Neuron (in vitro differentiated cells): Measurements from ENCODE around the gene LGALS8.

Source experiments
- H2AFZ ChIP-seq: one replicate; pipeline ENCODE4 v1.6.1; 2013; ENCODE audit warnings: low read depth, mild to moderate bottlenecking, inconsistent platforms, low read length, moderate library complexity
- H3K27me3 ChIP-seq: one replicate; pipeline ENCODE4 v1.6.1; 2013; ENCODE audit warnings: low read length; ENCODE audit not compliant: insufficient read depth
- H3K36me3 ChIP-seq: one replicate; pipeline ENCODE4 v1.6.1; 2013; ENCODE audit warnings: low read length; ENCODE audit not compliant: insufficient read depth
- H3K4me1 ChIP-seq: one replicate; pipeline ENCODE4 v1.6.1; 2013; ENCODE audit warnings: low read length; ENCODE audit not compliant: insufficient read depth
- H3K4me3 ChIP-seq: 2 replicates; pipeline ENCODE4 v1.5.1; 2013; ENCODE audit warnings: mild to moderate bottlenecking, low read length, moderate library complexity
- H3K9me3 ChIP-seq: one replicate; pipeline ENCODE4 v1.6.1; 2013; ENCODE audit warnings: low read length

LGALS8 gene

DNA sequence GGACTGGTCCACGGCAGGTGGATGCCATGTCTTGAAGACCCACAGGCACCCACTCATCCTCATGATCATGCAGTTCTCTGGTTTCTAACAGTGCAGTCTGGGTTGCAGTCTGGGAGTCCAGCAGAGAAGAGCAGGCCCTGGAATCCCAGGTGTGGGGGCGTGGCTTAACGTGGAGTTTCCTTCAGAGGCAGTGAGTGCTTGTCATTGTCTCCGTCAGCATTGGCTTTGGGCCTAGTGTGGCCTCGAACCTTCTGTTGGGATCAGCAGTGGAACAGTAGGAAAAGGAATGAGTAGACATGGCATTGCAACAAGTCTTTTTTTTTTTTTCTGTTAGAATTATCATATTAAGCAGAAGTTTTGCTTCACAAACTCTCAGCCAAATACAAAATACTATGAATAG lies 12.8 kb downstream of the LGALS8 start:
- Histone ChIP-seq H3K4me3 (no peak overlapping the region), H2AFZ (no peak overlapping the region), H3K9me3 (no peaks in the 10 kb centered on the region), H3K36me3 (peaks cover 3% of the 10 kb centered on the region), H3K27me3 (no peaks in the 10 kb centered on the region), H3K4me1 (no peaks in the 10 kb centered on the region)

DNA sequence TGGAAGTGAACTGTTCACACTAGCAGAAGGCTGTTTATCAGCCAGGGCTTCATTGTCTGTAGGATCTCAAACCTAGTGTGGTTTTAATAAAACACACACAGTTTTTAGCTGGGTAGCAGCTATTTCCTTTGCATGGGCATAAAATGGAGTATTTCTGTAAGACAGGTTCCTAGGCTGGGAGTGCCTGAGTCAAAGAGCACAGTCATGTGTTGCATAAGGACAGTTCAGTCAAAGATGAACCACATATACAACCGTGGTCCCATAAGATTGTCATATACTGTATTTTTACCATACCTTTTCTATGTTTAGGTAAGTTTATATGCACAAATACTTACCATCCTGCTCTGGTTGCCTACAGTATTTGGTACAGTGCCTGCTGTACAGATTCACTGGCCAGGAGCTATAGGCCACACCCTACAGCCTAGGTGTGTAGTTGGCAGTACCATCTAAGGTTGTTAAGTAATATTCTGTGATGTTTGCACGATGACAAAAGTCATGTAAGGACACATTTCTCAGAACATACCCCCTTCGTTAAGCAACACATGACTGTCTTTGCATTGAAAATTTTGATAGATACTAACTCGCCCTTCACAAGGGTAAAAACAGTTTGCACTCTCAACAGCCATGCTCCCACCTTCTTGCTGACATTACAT lies 17.2 kb downstream of the LGALS8 start:
- Histone ChIP-seq H3K36me3 (peaks cover 31% of the 10 kb centered on the region), H3K9me3 (no peaks in the 10 kb centered on the region), H2AFZ (no peak overlapping the region), H3K27me3 (no peaks in the 10 kb centered on the region), H3K4me1 (no peaks in the 10 kb centered on the region), H3K4me3 (no peak overlapping the region)

- Histone ChIP-seq H3K36me3 (peaks cover 39% of the 10 kb centered on the region), H2AFZ (no peak overlapping the region), H3K27me3 (no peaks in the 10 kb centered on the region), H3K9me3 (no peaks in the 10 kb centered on the region), H3K4me1 (no peaks in the 10 kb centered on the region), H3K4me3 (no peak overlapping the region)
Observed at GRCh38 chr1:236541710-236542109, 17.9 kb downstream of the LGALS8 start.

DNA sequence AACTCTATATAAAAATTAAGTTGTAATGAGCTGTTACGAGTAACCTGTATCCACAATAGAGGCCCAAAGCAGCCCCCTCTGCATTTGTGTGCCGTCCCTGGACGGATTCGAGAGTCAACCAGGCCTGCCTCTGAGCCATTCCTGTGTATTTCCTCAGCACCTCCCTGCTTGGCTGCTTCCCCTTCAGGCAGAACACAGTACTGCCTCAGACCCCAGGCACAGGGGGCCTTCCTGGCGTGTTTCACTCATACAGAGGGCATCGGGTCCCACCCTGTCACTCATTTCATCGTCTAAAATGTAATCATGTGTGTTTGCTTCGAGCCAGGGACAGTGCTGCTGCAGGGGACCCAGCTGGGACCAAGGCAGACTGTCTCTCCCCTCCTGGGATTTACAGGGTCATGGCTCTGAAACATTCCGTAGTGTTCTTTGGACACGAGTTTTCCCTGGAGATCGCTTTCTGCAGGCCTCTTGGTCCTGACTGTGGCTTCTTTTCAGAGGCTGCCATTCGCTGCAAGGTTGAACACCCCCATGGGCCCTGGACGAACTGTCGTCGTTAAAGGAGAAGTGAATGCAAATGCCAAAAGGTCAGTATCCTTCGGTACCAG lies 19.4 kb downstream of the LGALS8 start:
- Histone ChIP-seq H3K27me3 (no peaks in the 10 kb centered on the region), H3K36me3 (peaks cover 52% of the 10 kb centered on the region), H3K9me3 (no peaks in the 10 kb centered on the region), H2AFZ (no peak overlapping the region), H3K4me1 (no peaks in the 10 kb centered on the region), H3K4me3 (no peak overlapping the region)

DNA sequence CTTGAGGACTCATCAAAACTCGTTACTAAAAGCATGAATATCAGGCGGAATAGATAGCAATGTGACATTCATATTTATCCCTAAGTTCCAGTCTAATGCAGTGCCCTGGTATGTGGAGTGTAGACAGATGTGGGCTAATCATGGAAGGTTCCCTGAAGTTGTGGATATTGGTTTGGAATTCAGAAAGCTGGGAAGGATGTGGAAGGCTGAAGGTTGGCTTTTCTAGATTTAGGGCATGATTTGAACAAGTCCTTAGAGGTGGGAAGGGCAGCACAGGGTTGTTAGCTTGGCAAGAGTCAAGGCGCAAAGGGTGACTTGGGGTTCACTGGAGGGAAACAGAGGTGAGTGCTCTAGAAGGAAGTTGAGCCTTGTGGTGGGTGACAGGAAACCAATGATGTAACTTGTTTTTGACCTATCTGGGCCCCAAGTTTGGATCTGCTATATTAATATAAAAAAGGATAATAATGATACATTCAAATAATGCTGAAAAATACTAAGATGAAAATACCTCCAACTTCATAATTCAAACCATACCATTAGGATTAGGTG lies 21.9 kb downstream of the LGALS8 start:
- no peaks in the 10 kb centered on the region for H3K9me3 ChIP-seq
- no peak overlapping the region for H3K4me3 ChIP-seq
- no peak overlapping the region for H2AFZ ChIP-seq
- H3K36me3 ChIP-seq = peaks cover 76% of the 10 kb centered on the region
- H3K27me3 ChIP-seq = no peaks in the 10 kb centered on the region
- no peaks in the 10 kb centered on the region for H3K4me1 ChIP-seq

GRCh38 chr1:236548452-236548851 lies 24.7 kb downstream of the LGALS8 start:
- Histone ChIP-seq H3K4me3 (no peak overlapping the region), H3K4me1 (no peaks in the 10 kb centered on the region), H3K27me3 (no peaks in the 10 kb centered on the region), H3K36me3 (peaks cover 84% of the 10 kb centered on the region), H2AFZ (no peak overlapping the region), H3K9me3 (no peaks in the 10 kb centered on the region)

DNA sequence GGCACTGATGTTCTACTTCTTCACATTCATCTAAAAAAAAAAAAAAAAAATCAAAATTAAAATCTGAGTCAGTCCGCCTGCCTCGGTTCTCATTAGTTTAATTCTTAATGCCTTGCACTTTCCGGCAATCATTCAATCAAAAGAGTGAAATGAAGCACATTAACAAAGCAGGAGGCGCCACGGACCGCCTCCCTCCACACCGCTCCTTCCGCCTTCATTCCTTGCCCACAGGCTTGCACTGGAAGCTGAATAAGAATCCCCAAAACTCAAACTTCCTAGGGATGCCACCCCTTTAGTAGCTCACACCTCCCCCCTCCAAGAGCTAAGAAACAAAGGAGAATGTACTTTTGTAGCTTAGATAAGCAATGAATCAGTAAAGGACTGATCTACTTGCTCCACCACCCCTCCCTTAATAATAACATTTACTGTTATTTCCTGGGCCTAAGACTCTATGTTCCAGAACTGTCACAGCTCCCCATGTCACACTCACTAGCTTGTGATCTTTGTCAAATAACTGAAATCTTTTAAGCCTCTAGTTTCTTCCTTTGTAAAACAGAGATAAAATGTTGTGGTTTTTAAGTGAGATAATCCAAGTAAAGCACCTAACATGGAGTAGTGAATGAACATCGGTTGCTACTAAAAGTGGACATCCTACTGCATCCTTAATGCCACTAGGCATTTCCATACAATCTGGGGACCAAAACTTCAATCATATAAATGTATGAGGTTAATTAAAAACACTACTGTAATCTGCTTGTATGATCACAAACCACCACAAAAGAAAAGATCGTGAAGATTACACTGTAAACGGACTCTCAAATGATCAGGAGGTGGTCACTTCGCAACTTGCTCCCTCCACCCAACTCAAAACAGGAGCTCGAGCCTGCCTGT lies 27.4 kb downstream of the LGALS8 start:
- no peaks in the 10 kb centered on the region for H3K9me3 ChIP-seq
- peaks cover 91% of the 10 kb centered on the region for H3K36me3 ChIP-seq
- no peak overlapping the region for H3K4me3 ChIP-seq
- no peaks in the 10 kb centered on the region for H3K4me1 ChIP-seq
- no peaks in the 10 kb centered on the region for H3K27me3 ChIP-seq
- no peak overlapping the region for H2AFZ ChIP-seq

GRCh38 chr1:236552096-236552495 lies 28.3 kb downstream of the LGALS8 start:
- H3K4me1 ChIP-seq = no peaks in the 10 kb centered on the region
- no peaks in the 10 kb centered on the region for H3K27me3 ChIP-seq
- H3K36me3 ChIP-seq = peaks cover 93% of the 10 kb centered on the region
- no peaks in the 10 kb centered on the region for H3K9me3 ChIP-seq
- no peak overlapping the region for H2AFZ ChIP-seq
- no peak overlapping the region for H3K4me3 ChIP-seq

DNA sequence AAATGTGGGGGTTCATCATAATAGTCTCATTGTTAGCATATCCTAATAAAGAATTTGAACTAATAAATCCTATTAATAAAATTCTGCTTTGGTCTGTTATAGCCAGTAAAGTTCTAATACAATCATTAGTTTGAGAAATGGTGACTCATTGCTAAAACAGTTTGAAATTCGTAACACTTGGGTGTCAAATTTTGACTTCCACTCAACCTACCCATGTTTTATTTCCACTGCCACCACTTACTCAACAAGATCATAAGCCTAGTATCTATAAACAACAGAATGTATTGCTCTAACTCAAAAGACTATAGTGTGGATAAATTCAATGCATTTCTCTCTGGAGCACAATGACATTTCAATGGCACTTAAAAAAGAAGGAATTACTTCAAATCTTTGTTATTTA lies 29.1 kb downstream of the LGALS8 start:
- H3K4me3 ChIP-seq = no peak overlapping the region
- H3K9me3 ChIP-seq = no peaks in the 10 kb centered on the region
- no peaks in the 10 kb centered on the region for H3K27me3 ChIP-seq
- H2AFZ ChIP-seq = no peak overlapping the region
- H3K36me3 ChIP-seq = peaks cover 91% of the 10 kb centered on the region
- H3K4me1 ChIP-seq = no peaks in the 10 kb centered on the region

GRCh38 chr1:236553370-236553769 lies 29.6 kb downstream of the LGALS8 start:
- Histone ChIP-seq H3K4me3 (no peak overlapping the region), H2AFZ (no peak overlapping the region), H3K36me3 (peaks cover 91% of the 10 kb centered on the region), H3K27me3 (no peaks in the 10 kb centered on the region), H3K4me1 (no peaks in the 10 kb centered on the region), H3K9me3 (no peaks in the 10 kb centered on the region)

DNA sequence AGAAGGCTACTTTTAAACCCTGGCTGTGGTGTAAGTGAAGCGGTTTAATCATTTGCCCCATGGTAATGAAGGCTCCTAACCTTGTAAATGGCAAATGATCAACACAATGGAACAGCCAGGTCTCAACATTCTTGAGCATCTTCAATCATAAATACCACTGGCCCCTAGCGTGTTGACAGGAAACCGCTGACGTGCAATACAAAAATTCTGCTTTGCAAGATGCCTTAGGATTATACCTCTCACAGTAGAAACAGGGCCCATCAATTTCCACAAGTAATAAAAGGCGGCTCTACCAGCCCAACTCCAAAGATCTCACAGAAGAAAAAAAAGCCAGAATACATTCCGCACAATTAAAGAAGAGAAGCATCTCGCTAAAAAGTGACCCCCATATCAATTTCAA lies 32.8 kb downstream of the LGALS8 start:
- H3K4me1 ChIP-seq = no peaks in the 10 kb centered on the region
- no peak overlapping the region for H2AFZ ChIP-seq
- H3K9me3 ChIP-seq = no peaks in the 10 kb centered on the region
- H3K27me3 ChIP-seq = no peaks in the 10 kb centered on the region
- no peak overlapping the region for H3K4me3 ChIP-seq
- peaks cover 85% of the 10 kb centered on the region for H3K36me3 ChIP-seq

DNA sequence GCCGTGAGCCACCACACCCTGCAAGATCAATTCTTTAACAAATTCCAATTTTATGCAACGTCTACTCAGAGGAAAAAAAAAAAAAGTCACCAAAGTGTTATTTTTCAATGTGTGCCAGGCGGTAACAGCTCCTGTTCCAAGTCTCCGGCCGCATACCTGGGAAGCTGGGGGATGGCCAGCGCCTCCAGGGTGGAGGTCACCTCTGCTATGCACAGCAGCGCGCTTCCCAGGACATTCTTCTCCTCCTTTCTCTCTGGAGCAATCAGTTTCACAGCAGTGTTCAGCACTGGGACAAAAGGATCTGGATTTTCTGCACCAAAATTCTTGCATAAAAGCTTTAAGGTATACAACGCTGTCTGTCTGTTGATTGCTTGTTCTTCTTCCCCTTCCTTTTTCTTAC lies 34.3 kb downstream of the LGALS8 start:
- no peak overlapping the region for H3K4me3 ChIP-seq
- no peaks in the 10 kb centered on the region for H3K9me3 ChIP-seq
- H2AFZ ChIP-seq = no peak overlapping the region
- no peaks in the 10 kb centered on the region for H3K4me1 ChIP-seq
- peaks cover 82% of the 10 kb centered on the region for H3K36me3 ChIP-seq
- H3K27me3 ChIP-seq = no peaks in the 10 kb centered on the region

GRCh38 chr1:236558846-236559245 lies 35.1 kb downstream of the LGALS8 start:
- Histone ChIP-seq H3K4me3 (no peak overlapping the region), H3K27me3 (no peaks in the 10 kb centered on the region), H3K9me3 (no peaks in the 10 kb centered on the region), H3K36me3 (peaks cover 80% of the 10 kb centered on the region), H3K4me1 (no peaks in the 10 kb centered on the region), H2AFZ (no peak overlapping the region)
